Naive thymus-derived CD8-positive, alpha-beta T cell (primary cell): ENCODE measurements around the gene LHX6. TPM values are rescaled to one million over a fixed set of nuclear protein-coding genes. Genes with fewer than 3 reads are reported as not detected.

Experiments used
- ATAC-seq, 2 donors: fragments of 150-1000 bp; cut with Tn5 transposase in 1 of 2; sonication (Bioruptor Pico), chemical (Tn5 transposase) in 1 of 2; 1 replicate in 1 of 2; 2 replicates in 1 of 2; pipeline ENCODE4 v1.10.0; 2021; ENCODE audit warnings: mild to moderate bottlenecking in 2 of 2, moderate library complexity in 2 of 2
- POLR2A ChIA-PET: fragments of 350-600 bp; sonication (Branson Sonifier 250); formaldehyde crosslinking; loops from one replicate; lab custom pipeline; 2021; ENCODE audit warnings: antibody characterized with exemption; lab: Charles Lee
- DNase-seq, 10 donors: peaks; one replicate each; pipeline versions ENCODE4 v3.0.0 to v3.0.0-alpha.2; 2020 to 2022
- H3K27ac Mint-ChIP-seq, 10 donors: one replicate each; pipeline ENCODE4 v1.8.0; 2020 to 2022; ENCODE audit warnings: mild to moderate bottlenecking in 10 of 10, mixed read lengths in 10 of 10, moderate library complexity in 4 of 10, inconsistent platforms in 1 of 10
- H3K27me3 Mint-ChIP-seq, 5 donors: one replicate each; pipeline ENCODE4 v1.8.0; 2021 to 2022; ENCODE audit warnings: mixed read lengths in 5 of 5
- H3K36me3 Mint-ChIP-seq, 3 donors: one replicate each; pipeline ENCODE4 v1.8.0; 2020 to 2022; ENCODE audit warnings: mixed read lengths in 3 of 3, mild to moderate bottlenecking in 2 of 3, inconsistent platforms in 1 of 3
- H3K4me1 Mint-ChIP-seq, 4 donors: one replicate each; pipeline ENCODE4 v1.8.0; 2021 to 2022; ENCODE audit warnings: mixed read lengths in 4 of 4
- H3K4me3 Mint-ChIP-seq, 10 donors: one replicate each; pipeline ENCODE4 v1.8.0; 2020 to 2022; ENCODE audit warnings: mild to moderate bottlenecking in 10 of 10, mixed read lengths in 10 of 10, moderate library complexity in 6 of 10, inconsistent platforms in 1 of 10
- H3K9me3 Mint-ChIP-seq, 9 donors: one replicate each; pipeline ENCODE4 v1.8.0; 2020 to 2022; ENCODE audit warnings: mixed read lengths in 9 of 9, mild to moderate bottlenecking in 3 of 9, inconsistent platforms in 1 of 9, moderate library complexity in 1 of 9
- polyA plus RNA-seq, 3 donors: library from polyadenylated mRNA; unstranded; fragments of 300-500 nt; fragmentation: Illumina TruSeq; gene quantifications; one replicate each; pipeline ENCODE4 v1.2.3, GENCODE V29; 2021
- total RNA-seq, 8 experiments: library from RNA in 2 of 8; stranded (reverse) in 2 of 8; gene quantifications; one replicate each; pipeline ENCODE4 v1.2.3 and lab custom pipeline; 2021 to 2026

Gene LHX6
- total and polyA plus RNA-seq, 5 experiments from 2014 or later, result 0.07 to 0.60 TPM; not detected in 3

DNA sequence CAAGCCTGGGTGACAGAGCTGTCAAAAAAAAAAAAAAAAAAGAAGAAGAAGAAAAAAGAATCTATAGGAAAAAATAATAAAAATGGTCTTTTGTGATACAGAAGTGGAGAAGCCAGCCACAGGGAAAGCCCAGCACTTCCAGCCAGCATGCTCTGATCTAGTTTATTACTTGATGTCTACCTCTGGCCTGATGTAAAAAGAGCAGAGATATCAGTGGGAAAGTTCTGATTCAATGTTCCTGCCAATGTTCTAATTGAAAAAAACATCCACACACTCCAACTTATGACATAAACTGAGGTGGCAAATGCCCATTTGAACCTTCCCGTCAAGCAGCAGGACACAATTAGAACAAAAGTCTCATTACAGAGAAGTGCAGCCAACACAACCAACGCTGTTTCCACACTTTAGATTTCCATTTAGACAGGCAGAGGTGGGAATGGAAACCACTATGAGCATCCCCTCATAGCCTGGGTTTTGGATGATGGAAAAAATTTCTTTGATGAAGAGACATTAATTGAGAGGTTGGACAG is 30.2 kb upstream of the LHX6 start:
- no peak for ATAC-seq
- Mint-ChIP-seq H3K4me1 (peaks cover 20 to 60% (median 48%) of the 10 kb centered on the region in 4 donors), H3K9me3 (no peaks in the 10 kb centered on the region), H3K27ac (peak overlapping the region in 1 of 10 donors; percentile 30), H3K36me3 (peaks cover 0 to 73% (median 13%) of the 10 kb centered on the region in 3 donors), H3K4me3 (no peak overlapping the region), H3K27me3 (no peaks in the 10 kb centered on the region)
- DNase-seq, result no peak
- POLR2A ChIA-PET, result no interaction called here

- Mint-ChIP-seq H3K4me1 (peaks cover 10 to 43% (median 27%) of the 10 kb centered on the region in 4 donors), H3K9me3 (no peaks in the 10 kb centered on the region), H3K27me3 (no peaks in the 10 kb centered on the region), H3K36me3 (peaks cover 4 to 85% (median 15%) of the 10 kb centered on the region in 3 donors), H3K4me3 (no peak overlapping the region), H3K27ac (peak overlapping the region in 3 of 10 donors; percentile 2 to 42 (median 32))
- DNase-seq (no peak), ATAC-seq (no peak)
- POLR2A ChIA-PET, result no interaction called here
Observed at GRCh38 chr9:122256206-122256605, 27.4 kb upstream of the LHX6 start.

- Mint-ChIP-seq H3K4me1 (peaks cover 10 to 34% (median 21%) of the 10 kb centered on the region in 4 donors), H3K4me3 (no peak overlapping the region), H3K9me3 (no peaks in the 10 kb centered on the region), H3K27ac (peak overlapping the region in 2 of 10 donors; percentile 2 to 33), H3K27me3 (no peaks in the 10 kb centered on the region), H3K36me3 (peaks cover 7 to 82% (median 18%) of the 10 kb centered on the region in 3 donors)
- POLR2A ChIA-PET, result no interaction called here
- ATAC-seq (no peak), DNase-seq (no peak)
Observed at GRCh38 chr9:122254761-122255160, 26.0 kb upstream of the LHX6 start.

DNA sequence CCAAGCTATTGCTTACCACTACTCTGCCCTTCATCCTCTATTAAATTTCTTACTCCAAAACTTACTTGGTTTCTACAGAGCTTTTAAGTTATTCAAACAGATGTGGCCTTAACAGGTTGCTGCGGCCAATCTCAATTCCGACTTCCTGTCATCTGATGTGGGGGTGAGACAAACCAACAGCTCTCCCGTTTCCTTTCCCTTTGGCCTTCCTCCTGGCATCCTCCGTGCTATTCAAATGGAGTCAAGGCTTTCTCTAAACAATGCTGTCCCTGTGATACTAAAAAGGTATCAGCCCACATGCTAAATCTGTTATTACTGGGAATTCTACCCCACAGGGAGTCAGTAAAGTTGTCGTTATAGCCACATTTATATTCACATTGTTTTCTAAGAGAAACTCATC is 24.0 kb upstream of the LHX6 start:
- H3K4me3 Mint-ChIP-seq, result no peak overlapping the region
- peaks cover 7 to 30% (median 16%) of the 10 kb centered on the region in 4 donors for H3K4me1 Mint-ChIP-seq
- no peaks in the 10 kb centered on the region for H3K27me3 Mint-ChIP-seq
- peaks cover 7 to 79% (median 10%) of the 10 kb centered on the region in 3 donors for H3K36me3 Mint-ChIP-seq
- H3K9me3 Mint-ChIP-seq, result no peaks in the 10 kb centered on the region
- DNase-seq (no peak), ATAC-seq (no peak)
- POLR2A ChIA-PET, result no interaction called here
- no peak overlapping the region for H3K27ac Mint-ChIP-seq

GRCh38 chr9:122251351-122251750 is 22.6 kb upstream of the LHX6 start:
- peak overlapping the region in 3 of 10 donors; percentile 21 to 51 (median 22) for H3K27ac Mint-ChIP-seq
- H3K4me3 Mint-ChIP-seq, result no peak overlapping the region
- H3K27me3 Mint-ChIP-seq, result no peaks in the 10 kb centered on the region
- POLR2A ChIA-PET, result no interaction called here
- no peak for DNase-seq
- ATAC-seq, result no peak
- H3K9me3 Mint-ChIP-seq, result no peaks in the 10 kb centered on the region
- peaks cover 4 to 29% (median 12%) of the 10 kb centered on the region in 4 donors for H3K4me1 Mint-ChIP-seq
- H3K36me3 Mint-ChIP-seq, result peaks cover 7 to 80% (median 11%) of the 10 kb centered on the region in 3 donors

DNA sequence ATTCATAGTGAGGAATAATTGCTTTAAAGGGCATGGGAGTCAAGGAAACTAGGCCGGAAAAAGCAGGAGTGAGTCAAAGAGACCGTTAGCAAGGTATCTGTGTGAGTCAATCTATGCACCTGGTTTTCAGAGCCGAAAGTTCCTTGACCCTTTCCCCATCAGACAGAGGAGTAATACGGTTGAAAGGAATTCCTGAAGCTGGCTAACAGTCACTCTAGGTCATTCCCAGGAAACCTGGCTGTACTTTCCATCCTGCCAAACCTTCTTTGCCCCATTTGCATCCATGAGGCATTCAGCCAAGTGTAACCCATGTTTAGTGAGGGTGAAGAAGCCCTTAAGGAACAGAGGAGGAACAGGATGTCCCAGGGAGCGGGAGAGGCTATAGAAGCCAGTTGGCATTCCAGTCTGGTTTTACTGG is 19.7 kb upstream of the LHX6 start:
- ATAC-seq, result no peak
- no peak overlapping the region for H3K4me3 Mint-ChIP-seq
- H3K4me1 Mint-ChIP-seq, result peaks cover 0 to 12% (median 5%) of the 10 kb centered on the region in 4 donors
- POLR2A ChIA-PET, result no interaction called here
- H3K36me3 Mint-ChIP-seq, result peaks cover 16 to 85% (median 16%) of the 10 kb centered on the region in 3 donors
- H3K27ac Mint-ChIP-seq, result peak overlapping the region in 1 of 10 donors; percentile 48
- no peak for DNase-seq
- no peaks in the 10 kb centered on the region for H3K27me3 Mint-ChIP-seq
- no peaks in the 10 kb centered on the region for H3K9me3 Mint-ChIP-seq

DNA sequence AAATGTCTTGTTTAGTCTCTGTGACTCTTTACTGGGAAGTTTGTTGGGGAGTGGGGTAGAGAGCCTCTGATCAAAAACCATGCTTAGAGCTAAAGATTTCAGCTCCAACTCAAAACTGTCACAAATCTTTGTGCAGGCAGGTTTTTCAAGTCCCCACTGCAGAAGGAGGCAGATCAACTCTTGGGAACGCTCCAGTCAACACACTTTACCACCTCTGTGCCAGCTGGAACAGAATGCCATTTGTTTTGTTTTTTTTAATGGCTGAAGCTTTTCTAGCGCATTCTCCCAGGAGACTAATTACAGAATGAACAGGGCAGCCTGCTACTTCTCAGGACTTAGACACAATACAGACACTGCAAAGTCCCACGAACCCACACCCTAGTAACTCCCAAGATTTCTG is 17.9 kb upstream of the LHX6 start:
- Mint-ChIP-seq H3K4me1 (no peaks in the 10 kb centered on the region), H3K27ac (peak overlapping the region in 1 of 10 donors; percentile 16), H3K36me3 (peaks cover 16 to 86% (median 20%) of the 10 kb centered on the region in 3 donors), H3K27me3 (no peaks in the 10 kb centered on the region), H3K9me3 (no peaks in the 10 kb centered on the region), H3K4me3 (no peak overlapping the region)
- POLR2A ChIA-PET, result no interaction called here
- ATAC-seq (no peak), DNase-seq (no peak)

DNA sequence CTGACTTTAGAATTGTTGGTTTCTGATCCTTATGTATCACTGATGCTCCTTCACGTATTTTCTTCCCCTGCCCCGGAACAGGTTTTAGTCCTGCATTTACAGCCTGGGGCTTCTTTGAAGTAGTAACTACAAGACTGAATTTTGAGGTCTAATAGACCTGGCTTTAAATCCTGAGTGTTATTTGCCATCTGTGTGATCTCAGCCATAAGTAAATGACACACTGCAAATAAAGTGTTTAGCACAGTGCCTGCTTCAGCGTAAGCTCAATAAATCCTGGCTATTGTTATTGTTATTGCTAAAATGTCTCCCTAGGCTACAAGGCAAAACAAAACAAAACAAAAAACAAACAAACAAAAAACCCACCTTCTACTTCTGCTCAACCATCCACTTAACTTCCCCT is 15.6 kb upstream of the LHX6 start:
- no peaks in the 10 kb centered on the region for H3K9me3 Mint-ChIP-seq
- DNase-seq (no peak), ATAC-seq (no peak)
- H3K27me3 Mint-ChIP-seq, result no peaks in the 10 kb centered on the region
- H3K36me3 Mint-ChIP-seq, result peaks cover 9 to 87% (median 17%) of the 10 kb centered on the region in 3 donors
- H3K4me1 Mint-ChIP-seq, result no peaks in the 10 kb centered on the region
- POLR2A ChIA-PET, result no interaction called here
- H3K27ac Mint-ChIP-seq, result peak overlapping the region in 2 of 10 donors; percentile 28 to 31
- no peak overlapping the region for H3K4me3 Mint-ChIP-seq

DNA sequence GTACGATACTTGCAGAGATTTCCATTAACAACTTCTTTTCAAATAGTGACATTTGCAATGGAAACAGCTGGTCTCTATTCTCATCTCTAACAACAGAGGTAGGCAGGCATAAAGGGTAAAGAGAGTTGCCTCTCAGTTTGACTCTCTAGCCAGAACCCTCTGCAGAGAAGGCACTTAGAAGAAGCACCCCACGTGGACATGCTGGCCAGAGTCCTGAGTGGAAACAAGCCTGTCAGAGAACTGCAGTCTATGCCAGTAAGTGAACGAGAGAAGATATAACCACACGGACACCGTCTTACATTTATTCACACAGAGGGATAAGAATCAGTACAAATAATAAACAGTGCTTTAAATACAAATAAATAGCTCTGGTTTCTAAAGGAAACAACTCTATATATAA is 11.0 kb upstream of the LHX6 start:
- H3K9me3 Mint-ChIP-seq, result no peaks in the 10 kb centered on the region
- H3K4me1 Mint-ChIP-seq, result no peaks in the 10 kb centered on the region
- H3K4me3 Mint-ChIP-seq, result no peak overlapping the region
- no peaks in the 10 kb centered on the region for H3K27me3 Mint-ChIP-seq
- DNase-seq, result no peak
- H3K36me3 Mint-ChIP-seq, result peaks cover 4 to 63% (median 16%) of the 10 kb centered on the region in 3 donors
- ATAC-seq, result no peak
- POLR2A ChIA-PET, result no interaction called here
- peak overlapping the region in 2 of 10 donors; percentile 71 to 74 for H3K27ac Mint-ChIP-seq

DNA sequence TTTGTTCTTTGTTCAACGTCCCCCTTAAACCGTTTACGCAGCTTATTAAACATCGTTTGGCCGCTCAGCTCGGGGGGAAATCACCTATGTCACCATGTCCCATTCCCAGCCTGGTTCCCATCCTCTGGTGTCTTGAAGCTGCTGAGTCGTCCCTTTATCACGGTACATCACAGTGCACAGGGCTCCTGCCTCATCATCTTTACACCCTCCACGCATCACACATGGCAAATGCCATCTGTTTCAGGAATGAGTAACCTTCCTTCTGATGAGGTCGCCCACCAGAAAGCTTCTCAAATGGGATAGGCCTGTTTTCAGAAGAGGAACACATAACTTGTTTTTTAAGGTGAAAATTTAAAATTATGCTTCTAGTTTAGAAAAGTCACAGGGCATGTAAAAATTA is 7.9 kb upstream of the LHX6 start:
- POLR2A ChIA-PET, result no interaction called here
- no peaks in the 10 kb centered on the region for H3K4me1 Mint-ChIP-seq
- no peak overlapping the region for H3K27ac Mint-ChIP-seq
- H3K36me3 Mint-ChIP-seq, result peaks cover 0 to 34% (median 8%) of the 10 kb centered on the region in 3 donors
- no peak overlapping the region for H3K4me3 Mint-ChIP-seq
- H3K27me3 Mint-ChIP-seq, result peaks cover 0 to 8% (median 2%) of the 10 kb centered on the region in 5 donors
- H3K9me3 Mint-ChIP-seq, result no peaks in the 10 kb centered on the region
- ATAC-seq, result no peak
- no peak for DNase-seq

DNA sequence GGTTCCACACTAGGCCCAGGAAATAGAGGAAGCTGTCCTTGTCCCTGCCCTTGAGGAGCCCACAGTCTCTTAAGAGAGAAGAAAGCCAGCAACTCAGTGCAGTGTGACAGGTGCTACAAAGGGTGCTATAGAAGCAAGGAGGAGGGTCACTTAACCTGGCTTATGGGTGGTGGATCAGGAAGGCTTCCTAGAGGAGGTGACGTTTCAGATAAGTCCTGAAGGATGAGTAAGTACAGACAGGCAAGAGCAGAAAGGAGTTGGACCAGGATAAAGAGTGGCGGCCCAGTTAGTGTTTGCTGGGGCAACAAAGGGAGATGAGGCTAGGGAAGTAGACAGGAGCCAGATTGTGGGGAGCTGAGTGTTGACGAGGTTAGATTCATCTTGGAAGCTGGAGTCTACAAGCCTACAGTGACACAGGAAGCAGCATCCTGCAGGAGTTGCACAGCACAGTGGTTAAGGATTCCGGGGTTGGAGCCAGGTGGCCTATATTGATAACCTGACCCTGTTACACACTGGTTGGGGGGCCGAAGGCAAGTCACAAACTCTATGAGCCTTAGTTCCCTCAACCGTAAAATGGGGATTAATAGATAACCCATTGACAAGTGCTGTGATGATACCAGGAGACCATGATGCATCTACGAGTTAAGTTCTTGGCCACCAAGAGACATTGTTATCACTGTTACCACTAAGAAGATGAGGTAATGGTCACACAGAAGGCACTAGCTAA is 5.4 kb upstream of the LHX6 start:
- no peaks in the 10 kb centered on the region for H3K4me1 Mint-ChIP-seq
- peaks cover 0 to 9% (median 2%) of the 10 kb centered on the region in 5 donors for H3K27me3 Mint-ChIP-seq
- no peak overlapping the region for H3K27ac Mint-ChIP-seq
- ATAC-seq, result no peak
- DNase-seq, result no peak
- H3K9me3 Mint-ChIP-seq, result no peaks in the 10 kb centered on the region
- POLR2A ChIA-PET, result no interaction called here
- H3K4me3 Mint-ChIP-seq, result no peak overlapping the region
- H3K36me3 Mint-ChIP-seq, result peaks cover 0 to 10% (median 2%) of the 10 kb centered on the region in 3 donors

- ATAC-seq (no peak), DNase-seq (no peak)
- POLR2A ChIA-PET, result no interaction called here
- no peak overlapping the region for H3K27ac Mint-ChIP-seq
- H3K9me3 Mint-ChIP-seq, result no peaks in the 10 kb centered on the region
- no peak overlapping the region for H3K4me3 Mint-ChIP-seq
- peaks cover 0 to 9% (median 3%) of the 10 kb centered on the region in 5 donors for H3K27me3 Mint-ChIP-seq
- H3K4me1 Mint-ChIP-seq, result no peaks in the 10 kb centered on the region
- no peaks in the 10 kb centered on the region for H3K36me3 Mint-ChIP-seq
Observed at GRCh38 chr9:122232796-122233306, 4.1 kb upstream of the LHX6 start.

DNA sequence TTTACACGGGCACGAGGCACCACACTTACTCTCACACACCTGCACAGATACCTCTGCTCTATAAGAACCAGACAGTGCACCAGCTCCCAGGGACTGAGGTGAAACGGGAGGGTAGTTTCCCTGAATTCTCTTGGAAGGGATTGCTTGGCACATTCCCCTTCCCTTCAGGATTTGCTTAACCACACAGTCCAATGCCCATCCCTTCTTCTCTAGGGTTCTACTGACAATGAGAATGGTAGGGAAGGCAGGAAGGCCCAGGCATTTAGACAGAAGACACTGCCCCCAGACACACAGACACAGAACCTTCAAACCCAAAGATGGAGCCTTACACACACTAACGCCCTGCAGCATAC is 704 bp upstream of the LHX6 start:
- Mint-ChIP-seq H3K9me3 (no peaks in the 10 kb centered on the region), H3K4me1 (peaks cover 0 to 8% (median 3%) of the 10 kb centered on the region in 4 donors), H3K27ac (no peak overlapping the region), H3K36me3 (no peaks in the 10 kb centered on the region), H3K4me3 (no peak overlapping the region), H3K27me3 (peaks cover 15 to 34% (median 29%) of the 10 kb centered on the region in 5 donors)
- POLR2A ChIA-PET, result no interaction called here
- DNase-seq (no peak), ATAC-seq (no peak)
